ENCODE measurements around the gene TEX52. TPM values are rescaled to one million over a fixed set of nuclear protein-coding genes. Genes with fewer than 3 reads are reported as not detected.
"Not testable (repeated sequence)": the region's sequence is repeated elsewhere in the genome, so short reads cannot be mapped to it uniquely, and the experiment has no call there.

TEX52 gene
- total RNA-seq, 1 donor from 2014 or later, result not detected

- not testable (repeated sequence) for DNase-seq (ENCODE audit: extremely low read depth, low read depth, low spot score)
These were observed 12.3 kb upstream of the TEX52 start for GRCh38 chr12:2868986-2869632.

- no peak for DNase-seq (ENCODE audit: extremely low read depth, low read depth, low spot score)
These were observed 7.4 kb upstream of the TEX52 start for GRCh38 chr12:2864198-2864597.

- not testable (repeated sequence) for DNase-seq (ENCODE audit: extremely low read depth, low read depth, low spot score)
These were observed 6.6 kb upstream of the TEX52 start for GRCh38 chr12:2863402-2863801.

GRCh38 chr12:2862876-2863275, 6.0 kb upstream of the TEX52 start:
- no peak for DNase-seq (ENCODE audit: extremely low read depth, low read depth, low spot score)

GRCh38 chr12:2860170-2860569, 3.3 kb upstream of the TEX52 start:
- no peak for DNase-seq (ENCODE audit: extremely low read depth, low read depth, low spot score)

GRCh38 chr12:2858944-2859421, 2.1 kb upstream of the TEX52 start:
- no peak for DNase-seq (ENCODE audit: extremely low read depth, low read depth, low spot score)

- DNase-seq (ENCODE audit: extremely low read depth, low read depth, low spot score), result no peak
These were observed 1.5 kb upstream of the TEX52 start for GRCh38 chr12:2858334-2858733.

- DNase-seq (ENCODE audit: extremely low read depth, low read depth, low spot score), result no peak
These were observed 737 bp upstream of the TEX52 start for GRCh38 chr12:2857576-2857975.

GRCh38 chr12:2856051-2856450, 788 bp downstream of the TEX52 start:
- DNase-seq (ENCODE audit: extremely low read depth, low read depth, low spot score), result no peak

- no peak for DNase-seq (ENCODE audit: extremely low read depth, low read depth, low spot score)
These were observed 1.3 kb downstream of the TEX52 start for GRCh38 chr12:2855546-2855945.

GRCh38 chr12:2854669-2855453, 2.0 kb downstream of the TEX52 start:
- no peak for DNase-seq (ENCODE audit: extremely low read depth, low read depth, low spot score)

GRCh38 chr12:2853626-2854025, 3.2 kb downstream of the TEX52 start:
- no peak for DNase-seq (ENCODE audit: extremely low read depth, low read depth, low spot score)

- no peak for DNase-seq (ENCODE audit: extremely low read depth, low read depth, low spot score)
These were observed 4.9 kb downstream of the TEX52 start for GRCh38 chr12:2851931-2852330.

- DNase-seq (ENCODE audit: extremely low read depth, low read depth, low spot score), result peak; percentile 41
These were observed 11.6 kb downstream of the TEX52 start for GRCh38 chr12:2845280-2845679.

- no peak for DNase-seq (ENCODE audit: extremely low read depth, low read depth, low spot score)
These were observed 12.1 kb downstream of the TEX52 start for GRCh38 chr12:2844786-2845185.

GRCh38 chr12:2842948-2843347, 13.9 kb downstream of the TEX52 start:
- no peak for DNase-seq (ENCODE audit: extremely low read depth, low read depth, low spot score)

GRCh38 chr12:2841056-2841650, 15.7 kb downstream of the TEX52 start:
- DNase-seq (ENCODE audit: extremely low read depth, low read depth, low spot score), result no peak

GRCh38 chr12:2836574-2836973, 20.3 kb downstream of the TEX52 start:
- no peak for DNase-seq (ENCODE audit: extremely low read depth, low read depth, low spot score)

GRCh38 chr12:2835691-2836403, 21.0 kb downstream of the TEX52 start:
- no peak for DNase-seq (ENCODE audit: extremely low read depth, low read depth, low spot score)

GRCh38 chr12:2834581-2835491, 22.0 kb downstream of the TEX52 start, which contains the start of gene NRIP2:
Gene NRIP2, minus strand, starts transcription at chr12:2835035. Its CDS starts 52 bp downstream, at chr12:2834983.
- DNase-seq (ENCODE audit: extremely low read depth, low read depth, low spot score), result no peak

Measured in glomerular endothelial cell (primary cell).